ENCODE results near the gene ETV3L. TPM values are rescaled to one million over a fixed set of nuclear protein-coding genes. Genes with fewer than 3 reads are reported as not detected.

The ETV3L gene
- total RNA-seq, 4 donors from 2014 or later: not detected

GRCh38 chr1:157119448-157119847 lies 19.8 kb upstream of the ETV3L start:
- WGBS, 2 donors: 74 to 80% methylated on average over 2 of the region's 2 CpGs
- Histone ChIP-seq H3K4me1 (peaks cover 0 to 4% (median 0%) of the 10 kb centered on the region in 3 donors), H3K4me3 (no peak overlapping the region), H3K27ac (no peak overlapping the region), H3K27me3 (peaks cover 0 to 4% (median 0%) of the 10 kb centered on the region in 4 donors), H3K9me3 (no peaks in the 10 kb centered on the region), H3K36me3 (peaks cover 0 to 41% (median 11%) of the 10 kb centered on the region in 3 donors)
- TF ChIP-seq POLR2A (IDR thresholded peaks at IDR 0.05) (no peak), CTCF (IDR thresholded peaks at IDR 0.05) (no peak)
- intact Hi-C loops (cut with DNase I): no loop called here
- DNase-seq: no peak

DNA sequence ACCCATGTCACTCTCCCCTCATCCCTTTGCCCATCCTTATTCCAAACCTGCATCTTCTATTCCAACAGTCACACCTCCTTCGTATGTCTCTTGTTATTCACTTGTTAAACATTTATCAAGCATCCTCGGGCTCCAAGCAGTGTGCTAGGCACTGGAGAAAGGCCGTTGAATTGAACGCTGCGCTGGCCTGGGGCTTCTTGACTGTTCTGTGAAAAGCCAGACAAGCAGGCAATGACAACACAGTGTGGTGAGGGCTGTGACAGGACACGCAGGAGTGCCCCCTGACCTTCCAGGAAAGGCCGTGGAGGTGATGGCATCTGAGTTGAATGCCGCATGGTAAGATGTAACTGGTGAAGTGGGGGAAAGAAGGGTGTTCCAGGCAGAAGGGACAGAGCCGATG lies 19.4 kb upstream of the ETV3L start:
- no peak overlapping the region for H3K27ac ChIP-seq
- intact Hi-C loops (cut with DNase I): no loop called here
- WGBS, 2 donors: 78 to 88% methylated on average over 3 to 8 of the region's 9 CpGs
- H3K27me3 ChIP-seq: peaks cover 0 to 4% (median 0%) of the 10 kb centered on the region in 4 donors
- no peak for DNase-seq
- H3K4me3 ChIP-seq: no peak overlapping the region
- no peaks in the 10 kb centered on the region for H3K9me3 ChIP-seq
- peaks cover 0 to 37% (median 8%) of the 10 kb centered on the region in 3 donors for H3K36me3 ChIP-seq
- no peaks in the 10 kb centered on the region for H3K4me1 ChIP-seq
- no peak for TF ChIP-seq CTCF (IDR thresholded peaks at IDR 0.05)
- no peak for TF ChIP-seq POLR2A (IDR thresholded peaks at IDR 0.05)

GRCh38 chr1:157117527-157118057 lies 18.0 kb upstream of the ETV3L start:
- Histone ChIP-seq H3K4me3 (no peak overlapping the region), H3K4me1 (no peaks in the 10 kb centered on the region), H3K27me3 (peaks cover 0 to 12% (median 0%) of the 10 kb centered on the region in 4 donors), H3K36me3 (peaks cover 0 to 23% (median 1%) of the 10 kb centered on the region in 3 donors), H3K27ac (no peak overlapping the region), H3K9me3 (no peaks in the 10 kb centered on the region)
- no peak for DNase-seq
- intact Hi-C loops (cut with DNase I): no loop called here
- WGBS, 2 donors: 29 to 64% methylated on average over 1 to 3 of the region's 4 CpGs
- TF ChIP-seq CTCF (IDR thresholded peaks at IDR 0.05): no peak
- TF ChIP-seq POLR2A (IDR thresholded peaks at IDR 0.05): no peak

- intact Hi-C loops (cut with DNase I): no loop called here
- no peak overlapping the region for H3K27ac ChIP-seq
- H3K4me3 ChIP-seq: no peak overlapping the region
- H3K4me1 ChIP-seq: no peaks in the 10 kb centered on the region
- no peak for DNase-seq
- TF ChIP-seq POLR2A (IDR thresholded peaks at IDR 0.05): no peak
- no peak for TF ChIP-seq CTCF (IDR thresholded peaks at IDR 0.05)
- no peaks in the 10 kb centered on the region for H3K9me3 ChIP-seq
- peaks cover 0 to 14% (median 0%) of the 10 kb centered on the region in 3 donors for H3K36me3 ChIP-seq
- H3K27me3 ChIP-seq: peaks cover 0 to 21% (median 0%) of the 10 kb centered on the region in 4 donors
Measured at GRCh38 chr1:157116737-157117103, 17.1 kb upstream of the ETV3L start.

DNA sequence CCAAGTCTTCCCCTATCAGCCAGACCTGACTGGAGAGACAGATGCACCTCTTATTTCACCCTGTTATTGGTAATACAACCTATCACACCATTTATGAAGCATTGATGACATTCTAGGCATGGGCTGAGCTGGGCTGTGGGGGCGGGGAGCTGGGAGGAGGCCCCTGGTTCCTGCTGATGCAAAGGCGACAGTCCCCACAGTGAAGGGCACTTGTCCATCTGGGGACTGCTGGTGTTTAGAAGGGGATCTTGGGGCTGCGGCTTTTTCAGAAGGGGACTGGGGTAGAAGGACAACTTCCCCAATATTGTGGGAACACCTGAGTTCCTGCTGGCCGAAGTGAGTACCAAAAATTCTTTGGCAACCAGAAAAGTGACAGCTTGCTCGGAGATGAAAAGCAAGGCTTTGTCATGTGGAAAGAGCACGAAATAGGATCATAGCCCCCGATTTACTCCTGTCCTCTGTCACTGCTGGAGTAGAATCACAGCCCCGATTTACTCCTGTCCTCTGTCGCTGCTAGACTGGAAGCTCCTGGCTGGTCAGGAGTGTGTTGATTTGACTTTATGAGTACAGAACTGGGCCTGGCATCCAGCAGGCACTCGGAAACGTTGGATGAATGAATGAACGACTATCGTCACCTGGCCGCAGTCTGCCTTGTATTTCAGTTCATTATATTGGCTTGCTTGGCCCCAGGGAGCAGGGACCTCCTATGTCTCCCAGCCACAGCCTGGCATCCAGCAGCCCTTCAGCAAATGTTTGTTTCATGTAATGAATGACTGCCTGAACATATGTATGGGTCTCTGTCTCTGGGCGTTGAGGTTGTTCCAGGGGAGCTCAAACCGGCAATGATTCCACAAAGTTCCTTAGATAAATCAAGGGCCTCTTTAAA lies 16.5 kb upstream of the ETV3L start:
- 74 to 79% methylated on average over 13 of the region's 16 CpGs for WGBS, 2 donors
- peaks cover 0 to 27% (median 0%) of the 10 kb centered on the region in 4 donors for H3K27me3 ChIP-seq
- no peak for TF ChIP-seq POLR2A (IDR thresholded peaks at IDR 0.05)
- peaks cover 0 to 8% (median 0%) of the 10 kb centered on the region in 3 donors for H3K36me3 ChIP-seq
- no peaks in the 10 kb centered on the region for H3K9me3 ChIP-seq
- DNase-seq: no peak
- no peak overlapping the region for H3K4me3 ChIP-seq
- H3K27ac ChIP-seq: no peak overlapping the region
- no peaks in the 10 kb centered on the region for H3K4me1 ChIP-seq
- intact Hi-C loops (cut with DNase I): no loop called here
